Neural crest cell (in vitro differentiated cells): ENCODE measurements around the gene CTNNA3. TPM values are rescaled to one million over a fixed set of nuclear protein-coding genes. Genes with fewer than 3 reads are reported as not detected.
A peak's percentile ranks its signal among the peaks of the same experiment; 100 is the strongest.

ENCODE experiments used
- DNase-seq: peaks from one replicate; pipeline ENCODE4 v3.0.0; 2021; ENCODE audit warnings: low read depth, mixed read lengths, low spot score
- H3K27ac Mint-ChIP-seq: one replicate; pipeline ENCODE4 v1.8.0; 2021; ENCODE audit warnings: mild to moderate bottlenecking, mixed read lengths; ENCODE audit not compliant: unreplicated experiment
- H3K27me3 Mint-ChIP-seq: 2 replicates; pipeline ENCODE4 v1.8.0; 2021; ENCODE audit warnings: low read depth, mild to moderate bottlenecking, mixed read lengths
- H3K36me3 Mint-ChIP-seq: 2 replicates; pipeline ENCODE4 v1.8.0; 2021; ENCODE audit warnings: low read depth, mild to moderate bottlenecking, mixed read lengths
- H3K4me1 Mint-ChIP-seq: 2 replicates; pipeline ENCODE4 v1.8.0; 2021; ENCODE audit warnings: mixed read lengths
- H3K4me3 Mint-ChIP-seq: one replicate; pipeline ENCODE4 v1.8.0; 2021; ENCODE audit warnings: mild to moderate bottlenecking, mixed read lengths
- H3K9me3 Mint-ChIP-seq: 2 replicates; pipeline ENCODE4 v1.8.0; 2021; ENCODE audit warnings: mixed read lengths
- CTCF ChIP-seq: fragments of 200-600 bp; sonication (generic); conservative IDR thresholded peaks from 2 replicates; pipeline ENCODE4 v1.5.0; 2021; ENCODE audit warnings: antibody characterized with exemption, mild to moderate bottlenecking
- total RNA-seq: library from RNA; stranded (reverse); gene quantifications from 2 replicates; pipeline ENCODE4 v1.2.1, GENCODE V29; 2021

The CTNNA3 gene
- total RNA-seq, 1 donor from 2014 or later = 4.7 TPM

GRCh38 chr10:66223656-66224055 lies 1472.3 kb downstream of the CTNNA3 start:
- peaks cover 12% of the 10 kb centered on the region for H3K9me3 Mint-ChIP-seq
- peaks cover 4% of the 10 kb centered on the region for H3K36me3 Mint-ChIP-seq
- no peak for TF ChIP-seq CTCF
- DNase-seq = no peak
- no peak overlapping the region for H3K4me3 Mint-ChIP-seq
- no peaks in the 10 kb centered on the region for H3K4me1 Mint-ChIP-seq
- H3K27ac Mint-ChIP-seq = no peak overlapping the region
- H3K27me3 Mint-ChIP-seq = no peaks in the 10 kb centered on the region

GRCh38 chr10:66222462-66223046 lies 1473.4 kb downstream of the CTNNA3 start:
- Mint-ChIP-seq H3K27ac (no peak overlapping the region), H3K4me1 (no peaks in the 10 kb centered on the region), H3K36me3 (peaks cover 1% of the 10 kb centered on the region), H3K9me3 (peaks cover 6% of the 10 kb centered on the region), H3K4me3 (no peak overlapping the region), H3K27me3 (no peaks in the 10 kb centered on the region)
- DNase-seq = no peak
- no peak for TF ChIP-seq CTCF

- DNase-seq = no peak
- Mint-ChIP-seq H3K27ac (peak overlapping the region; percentile 57), H3K4me3 (no peak overlapping the region), H3K27me3 (no peaks in the 10 kb centered on the region), H3K36me3 (no peaks in the 10 kb centered on the region), H3K4me1 (no peaks in the 10 kb centered on the region), H3K9me3 (no peaks in the 10 kb centered on the region)
- no peak for TF ChIP-seq CTCF
Observed at GRCh38 chr10:66218981-66219587, 1476.9 kb downstream of the CTNNA3 start.

GRCh38 chr10:66218289-66218688 lies 1477.7 kb downstream of the CTNNA3 start:
- Mint-ChIP-seq H3K36me3 (no peaks in the 10 kb centered on the region), H3K27ac (no peak overlapping the region), H3K4me3 (no peak overlapping the region), H3K9me3 (no peaks in the 10 kb centered on the region), H3K4me1 (no peaks in the 10 kb centered on the region), H3K27me3 (no peaks in the 10 kb centered on the region)
- no peak for DNase-seq
- no peak for TF ChIP-seq CTCF

- no peaks in the 10 kb centered on the region for H3K27me3 Mint-ChIP-seq
- H3K4me1 Mint-ChIP-seq = no peaks in the 10 kb centered on the region
- no peaks in the 10 kb centered on the region for H3K9me3 Mint-ChIP-seq
- no peak overlapping the region for H3K4me3 Mint-ChIP-seq
- no peaks in the 10 kb centered on the region for H3K36me3 Mint-ChIP-seq
- DNase-seq = no peak
- no peak for TF ChIP-seq CTCF
- H3K27ac Mint-ChIP-seq = no peak overlapping the region
Observed at GRCh38 chr10:66215920-66216319, 1480.1 kb downstream of the CTNNA3 start.
